CD4-positive, alpha-beta memory T cell (primary cell): ENCODE results near the gene AGAP1. TPM values are rescaled to one million over a fixed set of nuclear protein-coding genes. Genes with fewer than 3 reads are reported as not detected.

Experiments
- CTCF ChIA-PET: fragments of 350-600 bp; sonication (Branson Sonifier 250); formaldehyde crosslinking; loops from one replicate; lab custom pipeline; 2021; ENCODE audit warnings: inconsistent platforms; ENCODE audit not compliant: partially characterized antibody; lab: Charles Lee
- POLR2A ChIA-PET: fragments of 350-600 bp; sonication (Branson Sonifier 250); formaldehyde crosslinking; loops from one replicate; lab custom pipeline; 2021; ENCODE audit not compliant: partially characterized antibody; lab: Charles Lee
- DNase-seq, 5 donors: peaks; one replicate each; pipeline versions ENCODE4 v3.0.0 to v3.0.0-alpha.2; 2020 to 2022; ENCODE audit warnings: mixed read lengths in 1 of 5
- H3K27ac ChIP-seq: one replicate; pipeline ENCODE4 v1.7.0; 2013; ENCODE audit warnings: low read depth, low read length
- H3K27me3 ChIP-seq: 2 replicates; pipeline ENCODE4 v1.7.0; 2013; ENCODE audit warnings: mild to moderate bottlenecking, low read length, moderate library complexity; ENCODE audit not compliant: insufficient read depth
- H3K36me3 ChIP-seq: 2 replicates; pipeline ENCODE4 v1.7.0; 2013; ENCODE audit warnings: mild to moderate bottlenecking, low read length, moderate library complexity; ENCODE audit not compliant: insufficient read depth
- H3K4me1 ChIP-seq: 2 replicates; pipeline ENCODE4 v1.7.0; 2013; ENCODE audit warnings: mild to moderate bottlenecking, low read length, moderate library complexity; ENCODE audit not compliant: insufficient read depth
- H3K4me3 ChIP-seq, 2 donors: one replicate each; pipeline ENCODE4 v1.7.0; 2013; ENCODE audit warnings: low read length in 2 of 2, mild to moderate bottlenecking in 1 of 2
- H3K9me3 ChIP-seq, 2 donors: one replicate each; pipeline ENCODE4 v1.7.0; 2013; ENCODE audit warnings: low read length in 2 of 2, control low read depth in 1 of 2; ENCODE audit not compliant: control insufficient read depth in 1 of 2
- H3K27ac Mint-ChIP-seq, 7 donors: one replicate each; pipeline ENCODE4 v1.8.0; 2020 to 2021; ENCODE audit warnings: mixed read lengths in 7 of 7, mild to moderate bottlenecking in 6 of 7, inconsistent platforms in 3 of 7, moderate library complexity in 3 of 7
- H3K27me3 Mint-ChIP-seq, 2 donors: one replicate each; pipeline ENCODE4 v1.8.0; 2020 to 2021; ENCODE audit warnings: mixed read lengths in 2 of 2
- H3K36me3 Mint-ChIP-seq, 2 donors: one replicate each; pipeline ENCODE4 v1.8.0; 2020 to 2021; ENCODE audit warnings: mixed read lengths in 2 of 2, inconsistent platforms in 1 of 2, mild to moderate bottlenecking in 1 of 2
- H3K4me1 Mint-ChIP-seq, 4 donors: one replicate each; pipeline ENCODE4 v1.8.0; 2020 to 2021; ENCODE audit warnings: mixed read lengths in 4 of 4, mild to moderate bottlenecking in 1 of 4
- H3K4me3 Mint-ChIP-seq, 8 donors: one replicate each; pipeline ENCODE4 v1.8.0; 2020 to 2021; ENCODE audit warnings: mixed read lengths in 8 of 8, mild to moderate bottlenecking in 7 of 8, moderate library complexity in 6 of 8, inconsistent platforms in 3 of 8
- H3K9me3 Mint-ChIP-seq, 8 donors: one replicate each; pipeline ENCODE4 v1.8.0; 2020 to 2021; ENCODE audit warnings: mixed read lengths in 8 of 8, mild to moderate bottlenecking in 5 of 8, inconsistent platforms in 3 of 8, moderate library complexity in 1 of 8
- intact Hi-C: fragments of 100-400 bp; cut with micrococcal nuclease; formaldehyde crosslinking; loops from one replicate; pipeline ENCODE4 v1.15.1; 2023
- polyA plus RNA-seq, 2 donors: library from polyadenylated mRNA; unstranded; fragments of 300-500 nt; fragmentation: Illumina TruSeq; gene quantifications; one replicate each; pipeline ENCODE4 v1.2.3, GENCODE V29; 2021
- total RNA-seq, 2 experiments: library from RNA; stranded (reverse); gene quantifications; one replicate each; pipeline ENCODE4 v1.2.3, GENCODE V29; 2021

Gene AGAP1
- total and polyA plus RNA-seq, 4 experiments from 2014 or later: 0.24 to 2.9 (median 1.9) TPM

DNA sequence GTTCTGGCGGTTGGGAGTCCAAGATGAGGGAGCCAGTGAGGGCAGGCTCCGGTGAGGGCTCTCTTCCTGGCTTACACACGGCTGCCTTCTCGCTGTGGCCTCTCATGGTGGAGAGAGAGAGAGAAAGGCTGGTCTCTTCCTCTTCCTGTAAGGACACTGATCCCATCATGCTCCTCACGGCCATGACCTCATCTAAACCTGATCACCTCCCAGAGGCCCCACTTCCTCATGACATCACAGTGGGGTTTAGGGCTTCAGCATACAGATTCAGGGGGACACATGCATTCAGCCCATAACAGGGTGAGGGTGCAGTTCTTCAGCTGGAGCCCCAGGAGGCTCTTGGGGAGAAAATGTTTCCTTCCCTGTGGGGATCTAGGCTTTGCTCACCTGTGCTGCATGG is 29.2 kb downstream of the AGAP1 start:
- Mint-ChIP-seq H3K27ac (no peak overlapping the region), H3K9me3 (no peaks in the 10 kb centered on the region), H3K4me1 (no peaks in the 10 kb centered on the region), H3K27me3 (peaks cover 4 to 12% of the 10 kb centered on the region in 2 donors), H3K4me3 (no peak overlapping the region), H3K36me3 (no peaks in the 10 kb centered on the region)
- Histone ChIP-seq H3K9me3 (no peaks in the 10 kb centered on the region), H3K36me3 (no peaks in the 10 kb centered on the region), H3K4me1 (no peaks in the 10 kb centered on the region), H3K27ac (no peak overlapping the region), H3K4me3 (no peak overlapping the region), H3K27me3 (no peaks in the 10 kb centered on the region)
- ChIA-PET POLR2A (no interaction called here), CTCF (no interaction called here)
- no peak for DNase-seq
- intact Hi-C loops: no loop called here

DNA sequence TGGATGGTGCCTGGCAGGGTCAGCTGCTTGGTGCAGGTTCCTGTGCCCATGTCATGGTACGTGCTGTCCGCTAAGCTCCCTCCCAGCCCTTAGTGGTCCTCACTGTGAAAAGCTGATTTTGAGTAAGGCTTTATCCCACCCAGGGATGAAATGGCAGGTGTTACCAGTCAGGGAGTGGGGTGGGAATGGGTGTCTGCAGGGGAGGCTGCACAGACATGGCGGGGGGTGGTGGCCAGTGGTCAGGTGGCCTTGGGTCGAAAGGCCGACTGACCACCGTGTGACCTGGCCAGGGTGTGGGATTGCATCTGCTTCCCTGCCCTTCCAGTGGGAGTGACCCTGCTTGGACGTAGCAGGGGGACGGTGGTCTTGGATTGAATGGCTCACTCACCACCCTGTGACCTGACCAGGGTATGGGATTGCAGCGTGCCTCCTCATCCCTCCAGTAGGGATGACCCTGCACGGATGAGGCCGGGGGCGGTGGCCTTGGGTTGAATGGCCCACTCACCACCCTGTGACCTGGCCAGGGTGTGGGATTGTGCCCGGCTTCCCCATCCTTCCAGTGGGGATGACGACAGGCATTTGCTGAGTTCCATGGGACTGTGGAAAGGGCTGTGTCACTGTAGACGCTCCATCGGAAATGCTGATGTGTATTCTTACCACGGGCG is 29.8 kb downstream of the AGAP1 start:
- no peak for DNase-seq
- no peaks in the 10 kb centered on the region for H3K36me3 ChIP-seq
- Mint-ChIP-seq H3K36me3 (no peaks in the 10 kb centered on the region), H3K9me3 (no peaks in the 10 kb centered on the region), H3K4me1 (no peaks in the 10 kb centered on the region), H3K27ac (peak overlapping the region in 1 of 7 donors; percentile 4), H3K4me3 (no peak overlapping the region), H3K27me3 (peaks cover 3 to 12% of the 10 kb centered on the region in 2 donors)
- H3K27ac ChIP-seq: no peak overlapping the region
- H3K27me3 ChIP-seq: no peaks in the 10 kb centered on the region
- no peaks in the 10 kb centered on the region for H3K4me1 ChIP-seq
- ChIA-PET POLR2A (no interaction called here), CTCF (no interaction called here)
- intact Hi-C loops: no loop called here
- no peak overlapping the region for H3K4me3 ChIP-seq
- no peaks in the 10 kb centered on the region for H3K9me3 ChIP-seq

DNA sequence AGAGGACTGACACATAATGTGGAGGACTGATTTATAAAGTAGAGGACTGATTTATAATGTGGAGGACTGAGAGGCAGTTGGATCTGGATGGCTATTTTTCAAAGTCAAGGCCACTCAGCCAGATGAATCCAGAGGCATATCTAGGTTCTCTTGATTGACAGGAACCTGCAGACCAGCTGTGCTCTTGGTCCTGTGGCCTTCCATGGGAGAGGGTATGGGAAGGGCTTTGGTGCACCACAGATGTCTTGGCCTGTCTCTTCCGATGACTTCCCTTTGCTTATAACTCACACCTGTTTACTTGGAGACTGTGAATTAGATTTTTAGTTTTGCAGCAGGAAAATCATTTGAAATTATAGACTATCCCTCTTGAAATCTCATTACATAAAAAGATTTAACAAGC is 32.3 kb downstream of the AGAP1 start:
- Histone ChIP-seq H3K9me3 (no peaks in the 10 kb centered on the region), H3K36me3 (no peaks in the 10 kb centered on the region), H3K27me3 (no peaks in the 10 kb centered on the region), H3K4me1 (no peaks in the 10 kb centered on the region), H3K4me3 (no peak overlapping the region), H3K27ac (no peak overlapping the region)
- ChIA-PET CTCF (no interaction called here), POLR2A (no interaction called here)
- H3K4me1 Mint-ChIP-seq: no peaks in the 10 kb centered on the region
- H3K27ac Mint-ChIP-seq: no peak overlapping the region
- no peak overlapping the region for H3K4me3 Mint-ChIP-seq
- intact Hi-C loops: no loop called here
- H3K36me3 Mint-ChIP-seq: no peaks in the 10 kb centered on the region
- DNase-seq: no peak
- H3K9me3 Mint-ChIP-seq: no peaks in the 10 kb centered on the region
- H3K27me3 Mint-ChIP-seq: peaks cover 3 to 8% of the 10 kb centered on the region in 2 donors

DNA sequence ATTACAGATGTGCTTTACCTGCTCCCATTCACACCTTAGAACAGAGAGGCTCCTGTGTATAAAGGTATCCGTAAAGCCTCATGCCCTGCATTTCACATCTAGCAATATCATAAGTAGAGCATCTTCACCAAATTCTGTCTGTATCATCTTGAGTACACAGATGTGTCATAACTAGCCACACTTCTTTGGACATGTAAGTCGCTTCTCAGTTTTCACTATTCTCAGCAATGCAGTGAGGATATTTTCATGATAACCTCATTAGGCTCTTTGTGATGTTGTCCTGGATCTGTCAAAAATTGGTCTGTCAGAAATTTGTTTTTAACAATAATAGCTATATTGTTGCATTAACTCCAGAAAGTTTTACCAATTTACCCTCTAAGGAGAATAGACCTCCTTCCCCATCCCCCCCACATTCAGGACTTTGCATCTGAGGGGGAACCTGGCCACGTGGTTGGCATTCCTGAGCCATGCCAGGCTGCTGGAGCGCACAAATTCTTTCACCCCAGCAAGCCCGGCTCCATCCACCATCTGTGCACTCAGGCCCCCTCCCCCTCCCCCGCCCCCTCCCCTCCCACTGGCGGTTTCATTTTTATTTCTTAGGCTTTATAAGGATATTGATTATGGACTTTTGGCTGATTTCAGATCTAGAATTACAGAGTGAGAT is 34.1 kb downstream of the AGAP1 start:
- POLR2A ChIA-PET: no interaction called here
- H3K4me3 Mint-ChIP-seq: no peak overlapping the region

GRCh38 chr2:235529621-235530020 is 35.8 kb downstream of the AGAP1 start:
- Mint-ChIP-seq H3K27me3 (peaks cover 0 to 2% of the 10 kb centered on the region in 2 donors), H3K27ac (no peak overlapping the region), H3K4me1 (no peaks in the 10 kb centered on the region), H3K9me3 (no peaks in the 10 kb centered on the region), H3K36me3 (no peaks in the 10 kb centered on the region), H3K4me3 (no peak overlapping the region)
- Histone ChIP-seq H3K9me3 (no peaks in the 10 kb centered on the region), H3K27ac (no peak overlapping the region), H3K4me3 (no peak overlapping the region), H3K4me1 (no peaks in the 10 kb centered on the region), H3K27me3 (no peaks in the 10 kb centered on the region), H3K36me3 (no peaks in the 10 kb centered on the region)
- intact Hi-C loops: no loop called here
- no peak for DNase-seq
- ChIA-PET CTCF (no interaction called here), POLR2A (no interaction called here)

More for the DNA sequence above, 34.1 kb downstream of the AGAP1 start:
- Histone ChIP-seq H3K4me1 (no peaks in the 10 kb centered on the region), H3K27ac (no peak overlapping the region), H3K9me3 (no peaks in the 10 kb centered on the region), H3K36me3 (no peaks in the 10 kb centered on the region), H3K27me3 (no peaks in the 10 kb centered on the region), H3K4me3 (no peak overlapping the region)
- no peak for DNase-seq
- Mint-ChIP-seq H3K9me3 (no peaks in the 10 kb centered on the region), H3K4me1 (no peaks in the 10 kb centered on the region), H3K27me3 (peaks cover 0 to 2% of the 10 kb centered on the region in 2 donors), H3K36me3 (no peaks in the 10 kb centered on the region), H3K27ac (no peak overlapping the region)
- intact Hi-C loops: no loop called here
- CTCF ChIA-PET: no interaction called here

DNA sequence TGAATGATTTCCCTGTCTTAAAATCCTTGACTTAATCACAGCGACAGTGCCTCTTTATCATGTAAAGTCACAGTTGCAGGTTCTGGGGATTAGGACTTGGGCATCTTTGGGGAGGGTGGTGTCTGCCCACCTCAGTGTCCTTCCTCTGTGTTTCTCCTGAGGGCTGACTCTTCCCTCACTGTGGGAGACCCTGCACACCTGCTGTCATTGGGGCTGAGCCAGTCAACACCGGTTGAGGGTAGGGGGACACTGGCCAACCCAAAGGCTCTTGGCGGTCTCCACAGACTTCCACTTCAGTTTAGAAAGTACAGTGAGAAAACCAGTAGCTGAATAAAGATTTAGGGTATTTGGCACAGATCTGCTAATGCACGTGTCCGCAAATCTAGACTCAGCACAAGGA is 36.9 kb downstream of the AGAP1 start:
- no peaks in the 10 kb centered on the region for H3K4me1 Mint-ChIP-seq
- CTCF ChIA-PET: no interaction called here
- POLR2A ChIA-PET: no interaction called here
- no peak for DNase-seq
- no peaks in the 10 kb centered on the region for H3K4me1 ChIP-seq
- H3K27ac ChIP-seq: no peak overlapping the region
- H3K36me3 Mint-ChIP-seq: no peaks in the 10 kb centered on the region
- H3K27me3 ChIP-seq: no peaks in the 10 kb centered on the region
- intact Hi-C loops: no loop called here
- H3K4me3 ChIP-seq: no peak overlapping the region
- no peaks in the 10 kb centered on the region for H3K9me3 Mint-ChIP-seq
- no peak overlapping the region for H3K27ac Mint-ChIP-seq
- peaks cover 0 to 2% of the 10 kb centered on the region in 2 donors for H3K27me3 Mint-ChIP-seq
- no peaks in the 10 kb centered on the region for H3K9me3 ChIP-seq
- no peak overlapping the region for H3K4me3 Mint-ChIP-seq
- no peaks in the 10 kb centered on the region for H3K36me3 ChIP-seq

GRCh38 chr2:235532307-235532706 is 38.5 kb downstream of the AGAP1 start:
- POLR2A ChIA-PET: no interaction called here
- Mint-ChIP-seq H3K4me1 (no peaks in the 10 kb centered on the region), H3K27me3 (peaks cover 0 to 2% of the 10 kb centered on the region in 2 donors), H3K9me3 (no peaks in the 10 kb centered on the region), H3K36me3 (no peaks in the 10 kb centered on the region), H3K4me3 (no peak overlapping the region), H3K27ac (no peak overlapping the region)
- CTCF ChIA-PET: no interaction called here
- no peaks in the 10 kb centered on the region for H3K36me3 ChIP-seq
- no peaks in the 10 kb centered on the region for H3K9me3 ChIP-seq
- no peak overlapping the region for H3K4me3 ChIP-seq
- H3K27me3 ChIP-seq: no peaks in the 10 kb centered on the region
- no peak for DNase-seq
- H3K4me1 ChIP-seq: no peaks in the 10 kb centered on the region
- intact Hi-C loops: no loop called here
- no peak overlapping the region for H3K27ac ChIP-seq
